Measurements from ENCODE around the gene ATP9A. TPM values are rescaled to one million over a fixed set of nuclear protein-coding genes. Genes with fewer than 3 reads are reported as not detected.

ATP9A gene
- total and polyA plus RNA-seq, 2 of the 8 experiments (the other 6 are each of a cell fraction or from before 2014, with no cell fraction given), result 5.0 to 6.4 TPM

DNA sequence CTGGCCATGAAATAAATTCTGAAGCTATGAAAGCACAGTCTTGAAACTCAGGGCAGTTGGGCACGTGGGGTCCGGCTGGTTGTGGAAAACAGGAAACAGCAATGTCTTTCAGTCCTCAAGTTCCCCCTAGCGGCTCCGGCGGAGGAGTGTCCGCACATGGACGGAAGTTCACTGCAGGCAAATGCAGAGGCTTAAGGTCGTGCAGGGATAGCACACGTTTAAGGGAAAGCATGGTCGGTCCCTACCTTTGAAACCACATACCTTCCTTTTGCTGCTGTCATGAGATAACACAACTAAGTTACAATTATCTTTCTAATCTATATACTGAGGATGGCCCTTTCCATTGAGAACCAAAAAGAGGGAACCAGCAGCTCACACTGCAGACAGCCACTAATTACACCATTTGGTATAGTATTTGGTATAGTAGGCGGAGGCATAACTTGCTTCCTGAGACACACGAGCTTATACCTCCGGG lies 173.1 kb downstream of the ATP9A start:
- POLR2A ChIA-PET (ENCODE audit: partially characterized antibody), result interaction anchor here (1.5 kb wide), 1 partner anchor 14 kb away, joined by 4 read pairs; no protein-coding TSS in a partner anchor
- H3K56ac ChIP-seq (replicated peaks; ENCODE audit: insufficient read length, low read depth, low read length), result no peak overlapping the region
- 24% methylated on average over 13 of the region's 13 CpGs; no CpG with 5 or more reads in 1 of the 2 experiments for WGBS, 2 experiments (ENCODE audit: extremely low coverage in 1 of 2, insufficient coverage in 1 of 2, insufficient read length in 1 of 2, insufficient replicate concordance in 2 of 2, low coverage in 1 of 2, low lambda C conversion rate in 2 of 2, missing lambda C conversion rate in 1 of 2)
- TF ChIP-seq JUN (IDR thresholded peaks at IDR 0.05; ENCODE audit: low read depth, low read length), result no peak
- no peak for TF ChIP-seq PHF8 (conservative IDR thresholded peaks at IDR 0.05; ENCODE audit: low read depth, low read length)
- TF ChIP-seq, protein P1, sequence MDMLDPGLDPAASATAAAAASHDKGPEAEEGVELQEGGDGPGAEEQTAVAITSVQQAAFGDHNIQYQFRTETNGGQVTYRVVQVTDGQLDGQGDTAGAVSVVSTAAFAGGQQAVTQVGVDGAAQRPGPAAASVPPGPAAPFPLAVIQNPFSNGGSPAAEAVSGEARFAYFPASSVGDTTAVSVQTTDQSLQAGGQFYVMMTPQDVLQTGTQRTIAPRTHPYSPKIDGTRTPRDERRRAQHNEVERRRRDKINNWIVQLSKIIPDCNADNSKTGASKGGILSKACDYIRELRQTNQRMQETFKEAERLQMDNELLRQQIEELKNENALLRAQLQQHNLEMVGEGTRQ (IDR thresholded peaks at IDR 0.05; ENCODE audit: low read length), result peak; percentile 73
- TF ChIP-seq, protein P2, sequence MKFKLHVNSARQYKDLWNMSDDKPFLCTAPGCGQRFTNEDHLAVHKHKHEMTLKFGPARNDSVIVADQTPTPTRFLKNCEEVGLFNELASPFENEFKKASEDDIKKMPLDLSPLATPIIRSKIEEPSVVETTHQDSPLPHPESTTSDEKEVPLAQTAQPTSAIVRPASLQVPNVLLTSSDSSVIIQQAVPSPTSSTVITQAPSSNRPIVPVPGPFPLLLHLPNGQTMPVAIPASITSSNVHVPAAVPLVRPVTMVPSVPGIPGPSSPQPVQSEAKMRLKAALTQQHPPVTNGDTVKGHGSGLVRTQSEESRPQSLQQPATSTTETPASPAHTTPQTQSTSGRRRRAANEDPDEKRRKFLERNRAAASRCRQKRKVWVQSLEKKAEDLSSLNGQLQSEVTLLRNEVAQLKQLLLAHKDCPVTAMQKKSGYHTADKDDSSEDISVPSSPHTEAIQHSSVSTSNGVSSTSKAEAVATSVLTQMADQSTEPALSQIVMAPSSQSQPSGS (IDR thresholded peaks at IDR 0.05; ENCODE audit: low read length), result no peak
- no peak for TF ChIP-seq POLR2AphosphoS5 (IDR thresholded peaks at IDR 0.05; ENCODE audit: low read depth, low read length)
- peak; percentile 96 for TF ChIP-seq RAD21 (IDR thresholded peaks at IDR 0.05 in 1 of 2, conservative IDR thresholded peaks at IDR 0.05 in 1 of 2; ENCODE audit: low read depth in 2 of 2, low read length in 2 of 2)
- no peak for TF ChIP-seq CBX8 (IDR thresholded peaks at IDR 0.05; ENCODE audit: borderline replicate concordance, low read depth, low read length)
- TF ChIP-seq EP300 (IDR thresholded peaks at IDR 0.05; ENCODE audit: borderline replicate concordance in 1 of 2, low read depth in 2 of 2, low read length in 2 of 2), result 0 out of 3 replicates have a peak, but pooled peaks of 1 of the 2 experiments have one; percentile 16
- no peak for TF ChIP-seq EZH2 (IDR thresholded peaks at IDR 0.05; ENCODE audit: low read depth, low read length, severe bottlenecking)

More for the DNA sequence above, 173.1 kb downstream of the ATP9A start:
- H3K9me3 ChIP-seq (ENCODE audit: insufficient read depth in 2 of 2, low read depth in 1 of 2, low read length in 1 of 2), result no peaks in the 10 kb centered on the region
- no peaks in the 10 kb centered on the region for H3K79me1 ChIP-seq (ENCODE audit: low read depth, low read length)
- H2BK20ac ChIP-seq (ENCODE audit: low read length), result no peak overlapping the region
- H2AK5ac ChIP-seq (ENCODE audit: low read depth, low read length), result no peak overlapping the region
- H3K27me3 ChIP-seq (replicated peaks in 1 of 4; ENCODE audit: control insufficient read depth in 3 of 4, extremely low read depth in 1 of 4, insufficient read depth in 3 of 4, low read length in 3 of 4), result no peaks in the 10 kb centered on the region
- no peak overlapping the region for H2BK15ac ChIP-seq (ENCODE audit: low read length)
- DNase-seq (ENCODE audit: low read depth in 1 of 2, low spot score in 2 of 2) (peak; percentile 56 to 81), FAIRE-seq (peak; percentile 72)
- no peak overlapping the region for H3K4me2 ChIP-seq (ENCODE audit: insufficient read depth in 1 of 2, low read depth in 2 of 2, low read length in 2 of 2)
- H3K27ac ChIP-seq (ENCODE audit: low read depth, low read length), result no peak overlapping the region
- H2BK12ac ChIP-seq (ENCODE audit: low read depth, low read length), result no peak overlapping the region
- peaks cover 0 to 8% (median 2%) of the 10 kb centered on the region in 4 experiments; a peak in 5 of 7 replicates for H3K4me1 ChIP-seq (replicated peaks in 1 of 4; ENCODE audit: control insufficient read depth in 3 of 4, insufficient read depth in 4 of 4, low read length in 3 of 4)
- no peak overlapping the region for H2BK120ac ChIP-seq (replicated peaks; ENCODE audit: low read depth, low read length)
- H3K23me2 ChIP-seq (ENCODE audit: low read depth, low read length), result no peaks in the 10 kb centered on the region
- no peak overlapping the region for H3K9ac ChIP-seq (replicated peaks in 1 of 4; ENCODE audit: extremely low read depth in 1 of 4, low read depth in 3 of 4, low read length in 3 of 4)
- H2BK5ac ChIP-seq (ENCODE audit: low read depth, low read length), result no peak overlapping the region
- no peak overlapping the region for H4K8ac ChIP-seq (ENCODE audit: extremely low read depth, insufficient read depth, low read length)
- no peak overlapping the region for H4K91ac ChIP-seq (replicated peaks; ENCODE audit: insufficient read length, low read length)
- no peaks in the 10 kb centered on the region for H4K20me1 ChIP-seq (replicated peaks in 1 of 2; ENCODE audit: control insufficient read depth in 1 of 2, insufficient read depth in 2 of 2, low read length in 2 of 2)
- no peak overlapping the region for H3K4ac ChIP-seq (replicated peaks; ENCODE audit: insufficient read length, low read depth, low read length)
- no peak overlapping the region for H3K4me3 ChIP-seq (ENCODE audit: extremely low read depth in 1 of 4, insufficient read depth in 2 of 4, low read depth in 3 of 4, low read length in 4 of 4)
- H3K18ac ChIP-seq (ENCODE audit: extremely low read depth, low read length), result no peak overlapping the region
- CTCF ChIA-PET (ENCODE audit: partially characterized antibody), result interaction anchor here (0.6 to 4.5 kb wide), 46 partner anchors 9 to 633 kb away, joined by 3 to 34 read pairs (median 4); no protein-coding TSS in a partner anchor
- no peak overlapping the region for H2AFZ ChIP-seq (ENCODE audit: low read length)
- H3K23ac ChIP-seq (ENCODE audit: insufficient read length), result no peak overlapping the region
- no peak overlapping the region for H4K5ac ChIP-seq (ENCODE audit: insufficient read length, low read depth, low read length)
- no peaks in the 10 kb centered on the region for H3K36me3 ChIP-seq (ENCODE audit: control insufficient read depth in 2 of 4, insufficient read depth in 4 of 4, low read length in 3 of 4)
- no peak overlapping the region for H3K14ac ChIP-seq (ENCODE audit: insufficient read length)
- H3K79me2 ChIP-seq (ENCODE audit: control insufficient read depth in 1 of 2, insufficient read depth in 2 of 2, low read length in 2 of 2), result no peaks in the 10 kb centered on the region

All from H1 (cell line).